Astrocyte of the cerebellum (primary cell): ENCODE data around the gene STXBP5L.

Experiments
- DNase-seq: peaks from one replicate; pipeline ENCODE4 v3.0.0-alpha.2; 2011; ENCODE audit warnings: low read depth
- H3K4me3 ChIP-seq: 2 replicates; pipeline ENCODE4 v1.5.1; 2011; ENCODE audit warnings: mild to moderate bottlenecking, low read depth, low read length, moderate library complexity
- CTCF ChIP-seq: IDR thresholded peaks from 2 replicates; pipeline ENCODE4 v1.5.1; 2012; ENCODE audit warnings: low read length, low read depth, moderate library complexity, mild to moderate bottlenecking; ENCODE audit errors: missing control alignments
- in situ Hi-C: cut with HindIII; loops from 2 replicates; pipeline ENCODE4 v1.10.0; 2017; ENCODE audit warnings: low sequenced_read_pairs

The STXBP5L gene

GRCh38 chr3:120908030-120908794 is at the start of gene STXBP5L:
STXBP5L (plus strand) TSS chr3:120908205; CDS start chr3:120909579, 1,374 bp downstream.
- DNase-seq: peak; percentile 37
- in situ Hi-C loops: no loop called here
- H3K4me3 ChIP-seq: peak within 1 kb of the TSS; percentile 42
- TF ChIP-seq CTCF: no peak

- no peak for TF ChIP-seq CTCF
- H3K4me3 ChIP-seq: no peak overlapping the region
- in situ Hi-C loops: no loop called here
- no peak for DNase-seq
Measured at GRCh38 chr3:120858521-120858920, 49.5 kb upstream of the STXBP5L start.

- in situ Hi-C loops: no loop called here
- DNase-seq: no peak
- no peak overlapping the region for H3K4me3 ChIP-seq
- no peak for TF ChIP-seq CTCF
Measured at GRCh38 chr3:120864541-120864940, 43.5 kb upstream of the STXBP5L start.

- in situ Hi-C loops: no loop called here
- DNase-seq: no peak
- no peak for TF ChIP-seq CTCF
- no peak overlapping the region for H3K4me3 ChIP-seq
Measured at GRCh38 chr3:120875507-120875906, 32.5 kb upstream of the STXBP5L start.

DNA sequence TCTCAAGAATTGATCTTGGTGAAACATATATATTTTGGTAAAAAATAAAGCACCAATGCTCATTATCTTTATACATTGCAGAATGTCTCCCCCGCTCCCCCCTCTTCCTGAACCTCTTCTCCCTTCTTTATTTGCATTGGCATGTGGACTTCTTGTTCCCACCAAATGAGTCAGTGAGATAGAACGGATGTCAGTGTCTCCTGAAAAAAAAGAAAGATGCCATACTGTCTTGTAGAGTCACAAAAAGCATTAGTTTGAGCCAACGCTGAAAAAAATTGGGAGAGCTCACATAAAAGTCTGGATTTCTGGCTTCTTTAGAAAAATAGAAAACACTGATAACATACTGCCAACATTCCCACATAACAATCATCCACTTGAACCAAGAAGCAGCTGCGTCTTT is 32.0 kb upstream of the STXBP5L start:
- DNase-seq: no peak
- in situ Hi-C loops: no loop called here
- no peak overlapping the region for H3K4me3 ChIP-seq
- no peak for TF ChIP-seq CTCF

DNA sequence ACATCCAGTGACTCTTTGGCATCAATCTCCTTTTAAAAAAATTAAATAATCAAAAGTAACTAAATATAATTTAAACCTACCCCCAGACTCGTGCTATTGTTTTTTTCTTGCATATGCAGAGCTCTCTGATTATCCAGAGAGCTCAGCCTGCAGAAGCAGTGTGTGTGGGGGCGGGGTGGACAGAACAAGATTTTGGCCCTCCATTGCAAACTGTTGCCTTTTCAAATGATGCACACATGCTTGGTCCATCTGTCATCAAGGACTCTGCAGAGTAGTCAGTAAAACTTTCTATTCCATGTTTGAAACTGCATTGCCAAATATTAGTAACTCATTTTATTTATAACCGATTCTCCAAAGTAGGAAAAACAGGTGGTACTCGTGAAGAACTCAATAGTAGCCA is 28.6 kb upstream of the STXBP5L start:
- H3K4me3 ChIP-seq: no peak overlapping the region
- TF ChIP-seq CTCF: no peak
- in situ Hi-C loops: no loop called here
- no peak for DNase-seq
